HPDE6-E6E7 (cell line): ENCODE results near the gene TMEM97.
A peak's percentile ranks its signal among the peaks of the same experiment; 100 is the strongest.
"Not testable (repeated sequence)": the region's sequence is repeated elsewhere in the genome, so short reads cannot be mapped to it uniquely, and the experiment has no call there.

Source experiments
- DNase-seq: peaks from one replicate; pipeline ENCODE4 v3.0.0; 2011; ENCODE audit warnings: missing footprints; ENCODE audit errors: extremely low spot score

Gene TMEM97

GRCh38 chr17:28318759-28319597 lies at the start of gene TMEM97:
Gene TMEM97 (plus strand): TSS chr17:28319200. CDS start chr17:28319240, 40 bp downstream.
- DNase-seq, result peak; percentile 96

GRCh38 chr17:28270055-28270454 lies 48.9 kb upstream of the TMEM97 start:
- DNase-seq, result no peak

GRCh38 chr17:28270926-28271325 lies 48.1 kb upstream of the TMEM97 start:
- DNase-seq, result no peak

- DNase-seq, result no peak
These were observed 47.6 kb upstream of the TMEM97 start for GRCh38 chr17:28271431-28271830.

GRCh38 chr17:28272166-28272565 lies 46.8 kb upstream of the TMEM97 start:
- DNase-seq, result no peak

GRCh38 chr17:28273341-28273740 lies 45.7 kb upstream of the TMEM97 start:
- not testable (repeated sequence) for DNase-seq

GRCh38 chr17:28274591-28275265 lies 44.3 kb upstream of the TMEM97 start:
- DNase-seq, result no peak

- no peak for DNase-seq
These were observed 43.0 kb upstream of the TMEM97 start for GRCh38 chr17:28276011-28276410.

GRCh38 chr17:28279411-28279810 lies 39.6 kb upstream of the TMEM97 start:
- no peak for DNase-seq

GRCh38 chr17:28280826-28281225 lies 38.2 kb upstream of the TMEM97 start:
- no peak for DNase-seq

- DNase-seq, result no peak
These were observed 36.4 kb upstream of the TMEM97 start for GRCh38 chr17:28282596-28282995.

- no peak for DNase-seq
These were observed 33.0 kb upstream of the TMEM97 start for GRCh38 chr17:28285965-28286364.

- DNase-seq, result no peak
These were observed 28.3 kb upstream of the TMEM97 start for GRCh38 chr17:28290703-28291102.

GRCh38 chr17:28291780-28292330 lies 27.1 kb upstream of the TMEM97 start:
- DNase-seq, result no peak

- DNase-seq, result not testable (repeated sequence)
These were observed 26.1 kb upstream of the TMEM97 start for GRCh38 chr17:28292878-28293277.

- DNase-seq, result no peak
These were observed 25.0 kb upstream of the TMEM97 start for GRCh38 chr17:28293994-28294393.

- no peak for DNase-seq
These were observed 23.1 kb upstream of the TMEM97 start for GRCh38 chr17:28295677-28296578.

- DNase-seq, result no peak
These were observed 20.6 kb upstream of the TMEM97 start for GRCh38 chr17:28298449-28298848.

- DNase-seq, result no peak
These were observed 12.0 kb upstream of the TMEM97 start for GRCh38 chr17:28306954-28307401.

- DNase-seq, result no peak
These were observed 5.2 kb upstream of the TMEM97 start for GRCh38 chr17:28313841-28314240.

GRCh38 chr17:28315846-28316705 lies 2.9 kb upstream of the TMEM97 start:
- no peak for DNase-seq
